Activated T-cell treated with anti-CD3 and anti-CD28 coated beads for 48 hours (primary cell): ENCODE results near the gene FAT1.
"Not testable (repeated sequence)": the region's sequence is repeated elsewhere in the genome, so short reads cannot be mapped to it uniquely, and the experiment has no call there.

Experiments used
- DNase-seq: peaks from one replicate; pipeline ENCODE4 v3.0.0-alpha.2; 2020; ENCODE audit warnings: low read depth

The FAT1 gene

GRCh38 chr4:186698028-186698427, 25.6 kb downstream of the FAT1 start:
- DNase-seq: no peak

GRCh38 chr4:186695392-186695791, 28.3 kb downstream of the FAT1 start:
- no peak for DNase-seq

- no peak for DNase-seq
These were observed 29.8 kb downstream of the FAT1 start for GRCh38 chr4:186693894-186694293.

DNA sequence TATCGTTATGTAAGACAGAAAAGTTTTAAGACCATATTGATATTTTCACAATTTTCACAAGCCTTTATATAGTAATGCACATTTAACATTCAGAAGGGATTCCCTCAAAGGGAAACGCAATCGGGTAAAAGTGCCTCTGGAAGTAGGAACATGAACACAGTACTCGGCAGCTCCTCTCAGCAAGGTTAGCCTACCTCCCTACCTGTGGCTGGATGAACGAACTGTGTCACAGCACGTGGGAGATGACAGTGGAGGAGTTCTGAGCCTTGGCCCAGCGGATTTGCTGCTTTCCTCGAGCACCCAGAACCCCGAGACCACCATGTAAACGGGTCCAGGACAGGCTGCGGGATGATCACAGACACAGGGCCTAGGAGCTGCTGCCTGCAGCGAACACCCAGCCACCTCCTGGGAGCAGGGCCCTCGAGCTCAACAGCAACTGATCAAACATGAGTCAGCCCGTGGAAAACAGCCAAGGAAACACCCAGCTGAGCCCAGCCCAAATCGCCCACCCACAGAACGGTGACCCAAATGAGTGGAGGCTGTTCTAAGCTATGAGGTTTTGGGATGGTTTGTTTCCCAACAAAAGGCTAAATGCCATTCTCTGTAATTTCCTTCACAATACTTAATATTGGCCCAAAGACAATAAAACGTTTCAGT, 30.4 kb downstream of the FAT1 start:
- DNase-seq: no peak

DNA sequence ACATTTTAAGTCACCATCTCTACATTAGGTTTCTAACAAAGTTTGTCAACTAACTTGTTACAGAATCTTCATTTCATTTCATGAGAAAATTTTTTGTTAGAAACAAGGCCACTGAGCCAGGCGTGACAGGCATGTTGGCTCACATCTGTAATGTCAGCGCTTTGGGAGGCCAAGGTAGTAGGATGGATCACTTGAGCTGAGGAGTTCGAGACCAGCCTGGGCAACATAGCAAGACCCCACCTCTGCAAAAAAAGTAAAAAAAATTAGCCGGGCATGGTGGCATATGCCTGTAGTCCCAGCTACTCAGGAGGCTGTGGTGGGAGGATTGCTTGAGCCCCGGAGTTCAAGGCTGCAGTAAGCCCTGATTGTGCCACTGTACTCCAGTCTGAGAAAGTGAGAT, 32.3 kb downstream of the FAT1 start:
- no peak for DNase-seq

DNA sequence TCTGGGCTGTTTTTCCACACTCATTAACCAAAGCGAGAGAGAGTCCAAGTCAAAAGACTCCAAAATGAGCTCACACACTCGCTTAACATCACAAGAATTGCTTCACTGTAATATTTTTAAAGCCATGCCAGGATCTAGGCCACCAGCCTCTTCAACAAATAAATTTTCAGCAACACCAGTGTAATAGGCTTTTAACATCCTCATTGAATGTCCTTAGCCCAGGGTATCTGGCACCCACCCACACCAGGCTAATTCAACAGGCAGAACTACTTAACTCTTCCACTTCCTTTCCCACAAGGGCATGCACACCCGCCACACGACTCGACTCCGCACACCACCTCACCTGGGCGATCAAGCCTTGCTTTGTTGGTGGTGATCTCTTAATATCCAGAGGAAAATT, 34.2 kb downstream of the FAT1 start:
- no peak for DNase-seq

- no peak for DNase-seq
These were observed 35.3 kb downstream of the FAT1 start for GRCh38 chr4:186688150-186688943.

DNA sequence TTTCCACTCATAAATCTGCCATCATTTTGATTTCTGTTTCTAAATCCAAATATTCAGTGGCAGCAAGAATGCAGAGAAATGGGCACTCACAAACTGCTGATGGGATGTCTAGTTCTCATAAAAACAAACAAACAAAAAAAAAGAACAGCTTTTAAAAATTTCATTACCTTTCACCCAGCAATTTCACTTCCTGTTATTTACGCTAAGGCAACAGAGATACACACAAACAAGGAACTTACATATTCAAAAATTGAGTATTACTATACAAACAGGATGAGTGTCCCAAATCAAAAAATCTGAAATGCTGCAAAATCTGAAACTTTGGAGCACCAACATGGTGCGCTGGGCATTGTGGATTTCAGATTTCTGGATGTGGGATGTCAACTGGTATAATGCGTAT, 36.4 kb downstream of the FAT1 start:
- DNase-seq: no peak

DNA sequence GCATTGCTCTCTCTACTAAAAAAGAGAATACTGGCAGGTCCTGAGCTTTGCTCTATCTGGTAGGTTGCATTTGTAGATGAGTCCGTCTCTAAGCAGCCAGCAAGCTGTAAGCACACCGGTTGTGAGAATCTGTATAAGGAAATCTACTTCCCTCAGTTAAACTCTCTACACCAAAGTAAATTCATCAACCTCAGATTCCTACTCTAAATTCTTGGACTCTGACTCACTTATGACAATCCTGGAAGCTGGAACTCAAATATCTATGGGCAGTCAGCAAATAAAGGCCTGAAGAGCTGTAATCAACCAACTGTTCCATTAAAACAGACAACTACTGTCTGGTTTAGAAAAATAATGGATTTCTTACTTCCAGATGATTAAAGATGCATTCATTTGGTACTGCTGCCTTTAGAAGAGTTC, 37.9 kb downstream of the FAT1 start:
- DNase-seq: no peak

- DNase-seq: no peak
These were observed 38.8 kb downstream of the FAT1 start for GRCh38 chr4:186684889-186685309.

DNA sequence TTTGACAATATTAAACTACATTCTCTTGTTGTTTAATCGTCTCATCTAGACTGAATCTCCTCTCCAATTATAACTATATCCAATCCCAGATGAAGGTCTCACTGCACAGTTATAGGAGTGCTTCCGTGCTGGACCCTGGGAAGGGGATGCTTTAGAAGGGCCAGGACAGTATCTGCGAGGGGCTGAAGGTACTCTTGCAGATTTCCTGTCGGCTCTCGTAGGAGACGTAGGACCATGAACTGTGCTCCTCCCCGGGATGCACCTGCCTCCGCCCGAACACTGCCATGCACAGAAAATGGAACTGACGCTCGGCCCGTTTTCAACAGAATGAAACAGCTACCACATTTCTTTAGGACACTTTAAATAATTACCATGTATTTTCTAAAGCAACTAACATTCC, 39.4 kb downstream of the FAT1 start:
- DNase-seq: no peak

DNA sequence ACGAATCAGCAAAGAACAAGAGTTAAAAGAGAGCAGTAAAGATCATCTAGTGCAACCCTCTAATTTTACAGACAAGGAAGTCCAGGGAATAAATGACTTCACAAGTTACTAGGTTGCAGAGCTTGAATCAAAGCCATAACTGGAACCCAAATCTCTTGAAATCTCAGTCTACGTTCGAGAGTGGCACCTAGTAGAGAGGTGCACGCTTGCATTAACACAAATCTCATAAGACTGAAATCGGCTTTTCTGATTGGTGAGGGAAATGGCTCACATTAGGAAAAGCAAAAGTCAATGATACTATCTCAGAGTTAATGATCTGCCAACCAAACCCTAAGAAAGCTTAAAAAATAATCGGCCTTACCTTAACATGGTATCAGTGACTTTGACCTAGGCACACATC, 43.0 kb downstream of the FAT1 start:
- DNase-seq: no peak

DNA sequence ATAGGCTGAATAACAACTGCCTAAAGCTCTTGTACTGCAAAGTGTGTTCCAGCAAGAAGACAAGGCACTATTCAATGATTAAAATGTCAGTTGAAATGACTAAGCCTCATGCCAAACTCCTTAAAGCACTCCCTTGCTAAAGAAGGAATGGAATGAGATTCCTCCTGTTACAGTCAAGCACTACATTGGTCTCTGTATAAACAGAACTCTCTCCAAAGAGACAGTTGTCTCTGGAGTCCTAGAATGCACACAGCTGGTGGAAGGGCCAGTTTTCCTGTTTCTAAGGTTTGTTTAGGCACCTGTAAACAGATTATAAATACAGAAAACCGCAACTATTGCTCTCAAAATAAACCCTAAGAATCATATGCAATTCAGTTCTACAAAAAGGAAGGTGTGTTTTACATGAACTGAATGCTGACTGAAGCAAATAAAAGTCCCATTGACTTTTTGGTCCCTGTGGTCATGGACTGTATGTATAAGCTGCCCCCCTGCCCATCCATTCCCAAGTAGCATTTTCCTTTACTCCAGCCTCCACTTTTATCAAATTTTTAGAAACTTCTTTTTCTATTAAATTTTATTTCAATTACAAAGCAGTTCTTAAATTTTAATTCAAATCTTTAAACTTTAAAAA, 47.0 kb downstream of the FAT1 start:
- no peak for DNase-seq

DNA sequence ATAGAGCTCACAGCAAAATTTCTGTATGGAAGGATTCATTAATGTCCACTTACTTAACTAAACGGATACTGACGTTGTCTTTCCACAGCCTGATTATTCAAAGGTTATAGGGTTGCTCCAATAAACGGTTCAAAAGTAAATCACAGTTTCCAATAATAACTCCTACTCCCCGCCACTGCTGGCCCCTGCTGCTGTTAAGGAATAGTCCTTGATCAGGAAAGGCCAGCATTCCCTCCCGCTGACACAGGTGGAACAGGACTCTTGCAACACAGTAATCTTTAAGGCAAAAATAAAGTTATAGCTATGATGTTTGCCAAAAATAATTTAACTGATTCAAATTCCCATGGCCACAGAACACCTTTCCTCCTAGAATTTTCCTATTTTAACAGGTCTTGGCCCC, 53.9 kb downstream of the FAT1 start:
- DNase-seq: no peak

GRCh38 chr4:186669159-186669731, 54.4 kb downstream of the FAT1 start:
- DNase-seq: no peak

- no peak for DNase-seq
These were observed 56.9 kb downstream of the FAT1 start for GRCh38 chr4:186666750-186667149.

DNA sequence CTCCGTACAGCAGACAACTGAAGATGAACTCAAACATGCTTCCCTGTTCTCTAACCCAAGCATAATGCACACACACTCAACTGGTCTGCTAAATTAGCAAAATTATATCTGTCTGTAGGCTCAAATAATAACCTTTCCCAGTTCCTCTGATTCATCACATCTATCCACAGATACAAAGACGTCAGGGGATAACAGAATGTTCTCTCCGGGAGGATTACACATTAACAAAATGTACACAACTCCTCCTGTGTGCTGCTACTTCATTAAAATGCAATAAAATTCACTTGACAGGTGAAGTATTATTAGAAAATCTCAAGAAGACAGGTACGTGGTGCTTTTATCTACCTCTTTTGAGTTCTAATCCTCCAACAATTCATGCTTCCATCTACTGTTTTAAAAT, 57.4 kb downstream of the FAT1 start:
- DNase-seq: no peak

GRCh38 chr4:186660403-186660802, 63.3 kb downstream of the FAT1 start:
- no peak for DNase-seq

- no peak for DNase-seq
These were observed 63.7 kb downstream of the FAT1 start for GRCh38 chr4:186659935-186660334.

GRCh38 chr4:186659456-186659855, 64.2 kb downstream of the FAT1 start:
- DNase-seq: not testable (repeated sequence)

GRCh38 chr4:186658657-186659056, 65.0 kb downstream of the FAT1 start:
- no peak for DNase-seq

- no peak for DNase-seq
These were observed 65.9 kb downstream of the FAT1 start for GRCh38 chr4:186657764-186658163.

- DNase-seq: no peak
These were observed 69.7 kb downstream of the FAT1 start for GRCh38 chr4:186653969-186654368.
